H1 (cell line): ENCODE results near the gene GSTM3. TPM values are rescaled to one million over a fixed set of nuclear protein-coding genes. Genes with fewer than 3 reads are reported as not detected.

Experiments used
- CTCF ChIA-PET: fragments of 300-600 bp; sonication (Branson Sonifier 250); formaldehyde crosslinking; loops from one replicate; lab custom pipeline; 2021; ENCODE audit not compliant: partially characterized antibody; lab: Charles Lee
- POLR2A ChIA-PET: fragments of 300-600 bp; sonication (Branson Sonifier 250); formaldehyde crosslinking; loops from one replicate; lab custom pipeline; 2021; ENCODE audit warnings: inconsistent platforms; ENCODE audit not compliant: partially characterized antibody; lab: Charles Lee
- DNase-seq, 2 experiments: peaks; one replicate each; pipeline versions ENCODE4 v3.0.0 to v3.0.0-alpha.2; 2010 to 2022; ENCODE audit warnings: low spot score in 2 of 2, low read depth in 1 of 2, mixed read lengths in 1 of 2
- FAIRE-seq: peaks from 2 replicates; lab custom pipeline; 2011; peaks lifted over from hg19 to GRCh38; lab: Jason Lieb, UNC
- H2AFZ ChIP-seq: 2 replicates; pipeline ENCODE4 v1.8.1; 2012; ENCODE audit warnings: low read length, inconsistent platforms
- H2AK5ac ChIP-seq: 2 replicates; pipeline ENCODE4 v1.6.1; 2013; ENCODE audit warnings: low read depth, low read length
- H2BK120ac ChIP-seq: replicated peaks from 2 replicates; pipeline ENCODE3; 2013; ENCODE audit warnings: low read depth, low read length, inconsistent platforms
- H2BK12ac ChIP-seq: 2 replicates; pipeline ENCODE4 v1.6.1; 2013; ENCODE audit warnings: low read depth, low read length
- H2BK15ac ChIP-seq: 2 replicates; pipeline ENCODE4 v1.6.1; 2013; ENCODE audit warnings: low read length
- H2BK20ac ChIP-seq: 2 replicates; pipeline ENCODE4 v1.6.1; 2013; ENCODE audit warnings: low read length
- H2BK5ac ChIP-seq: 2 replicates; pipeline ENCODE4 v1.6.1; 2013; ENCODE audit warnings: low read depth, low read length
- H3K14ac ChIP-seq: 2 replicates; pipeline ENCODE4 v1.6.1; 2013; ENCODE audit warnings: inconsistent platforms; ENCODE audit not compliant: insufficient read length
- H3K18ac ChIP-seq: 2 replicates; pipeline ENCODE4 v1.6.1; 2013; ENCODE audit warnings: low read length; ENCODE audit errors: extremely low read depth
- H3K23ac ChIP-seq: 2 replicates; pipeline ENCODE4 v1.6.1; 2013; ENCODE audit warnings: inconsistent platforms; ENCODE audit not compliant: insufficient read length
- H3K23me2 ChIP-seq: 2 replicates; pipeline ENCODE4 v1.6.1; 2013; ENCODE audit warnings: low read depth, low read length
- H3K27ac ChIP-seq: 2 replicates; pipeline ENCODE4 v1.6.1; 2011; ENCODE audit warnings: low read depth, low read length, inconsistent platforms
- H3K27me3 ChIP-seq, 4 experiments: replicated peaks in 1 of 4; 1 replicate in 1 of 4; 2 replicates in 3 of 4; pipeline versions ENCODE4 v1.6.1 to v1.8.1; 2011 to 2013; ENCODE audit warnings: low read length in 3 of 4, mild to moderate bottlenecking in 3 of 4, inconsistent platforms in 2 of 4, mixed read lengths in 2 of 4, moderate library complexity in 1 of 4; ENCODE audit not compliant: control insufficient read depth in 3 of 4, insufficient read depth in 3 of 4; ENCODE audit errors: extremely low read depth in 1 of 4
- H3K36me3 ChIP-seq, 4 experiments: 2 replicates each; pipeline versions ENCODE4 v1.6.1 to v1.8.1; 2011 to 2013; ENCODE audit warnings: mild to moderate bottlenecking in 4 of 4, low read length in 3 of 4, moderate library complexity in 2 of 4, control low read depth in 1 of 4, inconsistent platforms in 1 of 4; ENCODE audit not compliant: insufficient read depth in 4 of 4, control insufficient read depth in 2 of 4
- H3K4ac ChIP-seq: replicated peaks from 2 replicates; pipeline ENCODE3; 2013; ENCODE audit warnings: low read length, low read depth, mixed read lengths, inconsistent platforms; ENCODE audit not compliant: insufficient read length
- H3K4me1 ChIP-seq, 4 experiments: replicated peaks in 1 of 4; 1 replicate in 1 of 4; 2 replicates in 3 of 4; pipeline versions ENCODE4 v1.6.1 to v1.8.1; 2011 to 2013; ENCODE audit warnings: low read length in 3 of 4, inconsistent platforms in 2 of 4, mixed read lengths in 1 of 4; ENCODE audit not compliant: insufficient read depth in 4 of 4, control insufficient read depth in 3 of 4
- H3K4me2 ChIP-seq, 2 experiments: 2 replicates each; pipeline versions ENCODE4 v1.6.1 to v1.8.1; 2011 to 2013; ENCODE audit warnings: low read depth in 2 of 2, low read length in 2 of 2, control low read depth in 1 of 2, inconsistent platforms in 1 of 2, mild to moderate bottlenecking in 1 of 2; ENCODE audit not compliant: insufficient read depth in 1 of 2
- H3K4me3 ChIP-seq, 4 experiments: fragments of 200-600, 300-600 bp in 1 of 4; sonication (generic), shearing (Covaris generic), sonication (Bioruptor Twin) in 1 of 4; 2 replicates each; pipeline versions ENCODE4 v1.5.1 to v1.8.1; 2011 to 2016; ENCODE audit warnings: low read length in 4 of 4, low read depth in 3 of 4, control low read depth in 2 of 4, inconsistent platforms in 2 of 4, mild to moderate bottlenecking in 2 of 4, mixed read lengths in 1 of 4, moderate library complexity in 1 of 4; ENCODE audit not compliant: insufficient read depth in 2 of 4; ENCODE audit errors: extremely low read depth in 1 of 4
- H3K56ac ChIP-seq: replicated peaks from 2 replicates; pipeline ENCODE3; 2013; ENCODE audit warnings: low read depth, mild to moderate bottlenecking, mixed read lengths, low read length, inconsistent platforms; ENCODE audit not compliant: insufficient read length
- H3K79me1 ChIP-seq: 2 replicates; pipeline ENCODE4 v1.6.1; 2013; ENCODE audit warnings: low read depth, low read length, control low read depth
- H3K79me2 ChIP-seq, 2 experiments: 2 replicates each; pipeline versions ENCODE4 v1.6.1 to v1.8.1; 2012 to 2013; ENCODE audit warnings: low read length in 2 of 2, mild to moderate bottlenecking in 2 of 2, inconsistent platforms in 1 of 2; ENCODE audit not compliant: insufficient read depth in 2 of 2, control insufficient read depth in 1 of 2
- H3K9ac ChIP-seq, 4 experiments: replicated peaks in 1 of 4; 1 replicate in 1 of 4; 2 replicates in 3 of 4; pipeline versions ENCODE4 v1.6.1 to v1.8.1; 2011 to 2013; ENCODE audit warnings: low read depth in 3 of 4, low read length in 3 of 4, control low read depth in 2 of 4, mild to moderate bottlenecking in 2 of 4, moderate library complexity in 2 of 4, inconsistent platforms in 1 of 4; ENCODE audit errors: extremely low read depth in 1 of 4
- H3K9me3 ChIP-seq, 2 experiments: 2 replicates each; pipeline versions ENCODE4 v1.6.1 to v1.8.1; 2012 to 2013; ENCODE audit warnings: mild to moderate bottlenecking in 2 of 2, moderate library complexity in 2 of 2, control low read depth in 1 of 2, inconsistent platforms in 1 of 2, low read depth in 1 of 2, low read length in 1 of 2, mixed read lengths in 1 of 2; ENCODE audit not compliant: insufficient read depth in 2 of 2
- H4K20me1 ChIP-seq, 2 experiments: replicated peaks in 1 of 2; 2 replicates each; pipeline versions ENCODE3 to v1.8.1; 2011 to 2013; ENCODE audit warnings: inconsistent platforms in 2 of 2, low read length in 2 of 2, mild to moderate bottlenecking in 1 of 2; ENCODE audit not compliant: insufficient read depth in 2 of 2, control insufficient read depth in 1 of 2
- H4K5ac ChIP-seq: 2 replicates; pipeline ENCODE4 v1.6.1; 2013; ENCODE audit warnings: low read length, low read depth, mixed read lengths, inconsistent platforms; ENCODE audit not compliant: insufficient read length
- H4K8ac ChIP-seq: 2 replicates; pipeline ENCODE4 v1.8.0; 2013; ENCODE audit warnings: mild to moderate bottlenecking, moderate library complexity, low read length, inconsistent platforms; ENCODE audit not compliant: insufficient read depth; ENCODE audit errors: extremely low read depth
- H4K91ac ChIP-seq: replicated peaks from 2 replicates; pipeline ENCODE3; 2013; ENCODE audit warnings: low read length, mixed read lengths, inconsistent platforms; ENCODE audit not compliant: insufficient read length
- ASH2L ChIP-seq: fragments of 200-600, 300-600 bp; sonication (generic); IDR thresholded peaks from one replicate; pipeline ENCODE4 v1.7.1; 2017; ENCODE audit warnings: low read length
- ATF2 ChIP-seq: IDR thresholded peaks from 2 replicates; pipeline ENCODE4 v1.6.1; 2012; ENCODE audit warnings: low read length, inconsistent platforms
- BRCA1 ChIP-seq: IDR thresholded peaks from 2 replicates; pipeline ENCODE4 v1.6.1; 2012; ENCODE audit warnings: low read depth, low read length, improper control_type of control experiment
- CBX5 ChIP-seq: fragments of 300-800, 300-1000 bp; sonication (generic); IDR thresholded peaks from 2 replicates; pipeline ENCODE4 v1.7.1; 2016; ENCODE audit warnings: antibody characterized with exemption, low read length, low read depth
- CHD1 ChIP-seq: IDR thresholded peaks from 2 replicates; pipeline ENCODE4 v1.6.1; 2012; ENCODE audit warnings: low read depth, low read length, improper control_type of control experiment
- CHD2 ChIP-seq: IDR thresholded peaks from 2 replicates; pipeline ENCODE4 v1.6.1; 2012; ENCODE audit warnings: low read length, improper control_type of control experiment
- GABPA ChIP-seq: IDR thresholded peaks from 2 replicates; pipeline ENCODE4 v1.6.1; 2011; ENCODE audit warnings: mild to moderate bottlenecking, low read length, moderate library complexity, borderline replicate concordance; ENCODE audit not compliant: insufficient read depth
- HDAC6 ChIP-seq: IDR thresholded peaks from one replicate; pipeline ENCODE4 v1.7.1; 2012; ENCODE audit warnings: low read depth, mild to moderate bottlenecking, inconsistent platforms, low read length, moderate library complexity
- RAD21 ChIP-seq, 2 experiments: IDR thresholded peaks in 1 of 2; conservative IDR thresholded peaks in 1 of 2; 2 replicates each; pipeline ENCODE4 v1.6.1; 2011; ENCODE audit warnings: low read depth in 2 of 2, low read length in 2 of 2, improper control_type of control experiment in 1 of 2, inconsistent platforms in 1 of 2, mild to moderate bottlenecking in 1 of 2, moderate library complexity in 1 of 2
- SUZ12 ChIP-seq: fragments of 200-600 bp; sonication (generic); IDR thresholded peaks from 2 replicates; pipeline ENCODE4 v1.6.1; 2012; ENCODE audit warnings: mild to moderate bottlenecking, inconsistent platforms, low read length, moderate library complexity, mixed read lengths
- WGBS, 2 experiments: shearing (Covaris generic) in 1 of 2; methylation state at CpG; one replicate each; pipeline versions ENCODE4 v1.1.6 to v1.1.7; 2013 to 2015; ENCODE audit warnings: low lambda C conversion rate in 2 of 2, mixed read lengths in 2 of 2, inconsistent platforms in 1 of 2, low coverage in 1 of 2, missing lambda C conversion rate in 1 of 2; ENCODE audit not compliant: insufficient replicate concordance in 2 of 2, insufficient coverage in 1 of 2, insufficient read length in 1 of 2; ENCODE audit errors: extremely low coverage in 1 of 2, missing lambda C conversion rate in 1 of 2; 5-methylcytosine and 5-hydroxymethylcytosine counted together
- polyA plus RNA-seq, 7 experiments: library from polyadenylated mRNA; depleted of rRNA in 3 of 7; stranded (reverse) in 5 of 7; unstranded in 2 of 7; fragments of >200 nt in 5 of 7; fragments of 200-250 nt in 2 of 7; gene quantifications; 1 replicate in 5 of 7; 2 replicates in 1 of 7; 4 replicates in 1 of 7; pipeline versions ENCODE4 v1.2.1 to v1.2.3, GENCODE V29; 2011 to 2013; ENCODE audit warnings: missing spikeins in 2 of 7, mixed read lengths in 2 of 7
- total RNA-seq: library from RNA; stranded (reverse); fragmentation: NEBNext Ultra II Directional; extraction: Animal tissue kit (Norgen Biotek cat#: 25700); gene quantifications from 2 replicates; pipeline ENCODE4 v1.2.1, GENCODE V29; 2021

GSTM3 gene
- total and polyA plus RNA-seq, 2 of the 8 experiments (the other 6 are each of a cell fraction or from before 2014, with no cell fraction given): 2.2 to 5.1 TPM

GRCh38 chr1:109787211-109787844, 46.5 kb upstream of the GSTM3 start:
- POLR2A ChIA-PET: interaction anchor here (0.9 kb wide), 1 partner anchor 199 kb away, joined by 4 read pairs; no protein-coding TSS in a partner anchor
- Histone ChIP-seq H2BK20ac (no peak overlapping the region), H3K23me2 (no peaks in the 10 kb centered on the region; the same call in 1 of the 2 replicates), H2AFZ (no peak overlapping the region), H2BK5ac (no peak overlapping the region), H3K9ac (no peak overlapping the region), H3K9me3 (no peaks in the 10 kb centered on the region), H3K4me3 (no peak overlapping the region), H2BK15ac (no peak overlapping the region), H3K23ac (no peak overlapping the region), H4K91ac (no peak overlapping the region), H3K4ac (no peak overlapping the region), H3K4me2 (no peak overlapping the region), H3K27ac (no peak overlapping the region), H2AK5ac (no peak overlapping the region), H2BK12ac (no peak overlapping the region), H4K8ac (no peak overlapping the region), H3K79me2 (no peaks in the 10 kb centered on the region), H3K56ac (no peak overlapping the region), H4K5ac (no peak overlapping the region), H3K36me3 (no peaks in the 10 kb centered on the region), H3K14ac (no peak overlapping the region), H3K18ac (no peak overlapping the region), H2BK120ac (no peak overlapping the region), H3K4me1 (peaks cover 0 to 13% (median 8%) of the 10 kb centered on the region in 4 experiments; a peak in 5 of 7 replicates), H3K27me3 (no peaks in the 10 kb centered on the region), H3K79me1 (no peaks in the 10 kb centered on the region), H4K20me1 (no peaks in the 10 kb centered on the region)
- 88% methylated on average over 9 of the region's 9 CpGs; no CpG with 5 or more reads in 1 of the 2 experiments for WGBS, 2 experiments
- CTCF ChIA-PET: interaction anchor here (0.8 to 27.2 kb wide), 11 partner anchors 12 to 255 kb away, joined by 3 to 700 read pairs (median 5); partner anchors contain the start of genes AHCYL1 and GSTM4
- no peak for FAIRE-seq
- no peak for DNase-seq
- TF ChIP-seq SUZ12: no peak
- TF ChIP-seq CBX5: no peak
- no peak for TF ChIP-seq ASH2L
- no peak for TF ChIP-seq RAD21 (IDR thresholded peaks at IDR 0.05 in 1 of 2, conservative IDR thresholded peaks at IDR 0.05 in 1 of 2; ENCODE audit: low read depth in 2 of 2, low read length in 2 of 2)
- TF ChIP-seq BRCA1: no peak
- TF ChIP-seq ATF2: no peak
- TF ChIP-seq CHD2: no peak
- no peak for TF ChIP-seq CHD1
- no peak for TF ChIP-seq GABPA
- TF ChIP-seq HDAC6: no peak
